Natural killer cell treated with Interleukin-12 subunit alpha and Interleukin-12 subunit beta and Interleukin-15 and Interleukin-18, amount 100 ng/mL, for 72 hours (primary cell): ENCODE results near the gene PABPN1. TPM values are rescaled to one million over a fixed set of nuclear protein-coding genes. Genes with fewer than 3 reads are reported as not detected.

Source experiments
- ATAC-seq, 2 donors: fragments of 150-1000 bp; cut with Tn5 transposase in 1 of 2; sonication (Bioruptor Pico), chemical (Tn5 transposase) in 1 of 2; 2 replicates each; pipeline ENCODE4 v1.10.0; 2021
- DNase-seq: peaks from one replicate; pipeline ENCODE4 v3.0.0; 2022; ENCODE audit warnings: low spot score
- H3K27ac Mint-ChIP-seq, 2 donors: 1 replicate in 1 of 2; 2 replicates in 1 of 2; pipeline ENCODE4 v1.8.0; 2022; ENCODE audit warnings: mixed read lengths in 2 of 2, mild to moderate bottlenecking in 1 of 2, moderate library complexity in 1 of 2
- H3K27me3 Mint-ChIP-seq, 2 donors: 1 replicate in 1 of 2; 2 replicates in 1 of 2; pipeline ENCODE4 v1.8.0; 2022; ENCODE audit warnings: mixed read lengths in 2 of 2
- H3K36me3 Mint-ChIP-seq: one replicate; pipeline ENCODE4 v1.8.0; 2022; ENCODE audit warnings: mixed read lengths
- H3K4me1 Mint-ChIP-seq, 2 donors: 1 replicate in 1 of 2; 2 replicates in 1 of 2; pipeline ENCODE4 v1.8.0; 2022; ENCODE audit warnings: low read depth in 2 of 2, mixed read lengths in 2 of 2, mild to moderate bottlenecking in 1 of 2
- H3K4me3 Mint-ChIP-seq: one replicate; pipeline ENCODE4 v1.8.0; 2022; ENCODE audit warnings: mixed read lengths
- H3K9me3 Mint-ChIP-seq: 2 replicates; pipeline ENCODE4 v1.8.0; 2022; ENCODE audit warnings: mixed read lengths
- total RNA-seq, 2 donors: library from RNA; stranded (reverse); gene quantifications; one replicate each; pipeline ENCODE4 v1.2.3, GENCODE V29; 2022

Gene PABPN1
- total RNA-seq, 2 donors from 2014 or later = 182 to 274 TPM

DNA sequence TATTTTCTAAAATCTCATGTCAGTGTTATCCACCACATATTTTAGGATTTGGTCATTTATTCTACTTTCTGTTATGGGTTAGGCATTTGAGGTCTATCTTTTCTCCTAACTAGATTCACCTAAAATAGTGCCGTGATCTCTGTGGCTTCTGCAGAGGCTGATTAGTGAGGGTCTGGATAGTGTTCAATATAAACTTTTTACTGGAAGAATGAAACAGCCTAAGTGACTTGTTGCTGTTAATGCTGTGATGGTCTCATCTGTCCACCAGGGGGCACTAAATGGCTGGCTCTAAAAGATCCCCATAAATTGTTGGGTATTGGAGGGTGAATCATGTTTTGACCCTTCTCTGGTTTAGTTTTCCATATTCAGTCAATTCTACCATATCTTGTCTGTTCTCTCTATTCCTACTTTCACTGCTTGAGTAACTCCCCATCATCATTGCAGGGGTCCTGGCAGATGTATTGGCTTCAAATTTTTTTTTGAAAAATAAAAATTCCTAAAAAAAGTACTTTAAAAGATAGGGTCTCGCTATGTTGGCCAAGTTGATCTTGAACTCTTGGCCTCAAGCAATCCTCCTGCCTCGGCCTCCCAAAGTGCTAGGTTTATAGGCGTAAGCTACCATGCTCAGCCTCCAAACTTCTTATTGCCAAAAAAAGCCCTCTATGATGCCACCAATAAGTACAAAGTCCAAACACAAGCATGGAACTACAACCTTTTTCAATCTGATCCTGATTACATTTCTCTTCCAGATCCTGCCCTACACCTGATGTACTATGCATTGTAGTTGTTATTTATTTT lies 6.9 kb downstream of the PABPN1 start:
- no peak overlapping the region for H3K4me3 Mint-ChIP-seq
- DNase-seq (peak; percentile 77), ATAC-seq (peak; percentile 60)
- H3K4me1 Mint-ChIP-seq = peaks cover 3 to 4% of the 10 kb centered on the region in 2 donors
- no peak overlapping the region for H3K27ac Mint-ChIP-seq
- H3K36me3 Mint-ChIP-seq = peaks cover 10% of the 10 kb centered on the region
- no peaks in the 10 kb centered on the region for H3K27me3 Mint-ChIP-seq
- H3K9me3 Mint-ChIP-seq = no peaks in the 10 kb centered on the region

DNA sequence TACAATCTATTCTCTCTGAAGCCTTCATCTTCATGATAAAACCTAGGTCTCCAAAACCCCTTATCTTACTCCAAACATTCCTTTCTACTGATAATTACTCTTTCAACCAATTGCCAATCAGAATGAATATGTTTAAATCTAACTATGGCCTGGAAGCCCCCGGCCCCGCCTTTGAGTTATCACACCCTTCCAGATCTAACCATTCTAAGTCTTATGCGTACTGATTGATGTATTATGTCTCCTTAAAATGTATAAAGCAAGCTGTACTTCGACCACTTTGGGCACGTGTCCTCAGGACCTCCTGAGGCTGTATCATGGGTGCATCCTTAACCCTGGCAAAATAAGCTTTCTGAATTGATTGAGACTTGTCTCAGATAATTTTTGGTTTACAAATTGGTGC lies 14.4 kb downstream of the PABPN1 start:
- ATAC-seq (no peak), DNase-seq (no peak)
- Mint-ChIP-seq H3K4me1 (no peaks in the 10 kb centered on the region), H3K36me3 (no peaks in the 10 kb centered on the region), H3K9me3 (no peaks in the 10 kb centered on the region), H3K4me3 (no peak overlapping the region), H3K27me3 (peaks cover 13 to 30% of the 10 kb centered on the region in 2 donors), H3K27ac (no peak overlapping the region)

DNA sequence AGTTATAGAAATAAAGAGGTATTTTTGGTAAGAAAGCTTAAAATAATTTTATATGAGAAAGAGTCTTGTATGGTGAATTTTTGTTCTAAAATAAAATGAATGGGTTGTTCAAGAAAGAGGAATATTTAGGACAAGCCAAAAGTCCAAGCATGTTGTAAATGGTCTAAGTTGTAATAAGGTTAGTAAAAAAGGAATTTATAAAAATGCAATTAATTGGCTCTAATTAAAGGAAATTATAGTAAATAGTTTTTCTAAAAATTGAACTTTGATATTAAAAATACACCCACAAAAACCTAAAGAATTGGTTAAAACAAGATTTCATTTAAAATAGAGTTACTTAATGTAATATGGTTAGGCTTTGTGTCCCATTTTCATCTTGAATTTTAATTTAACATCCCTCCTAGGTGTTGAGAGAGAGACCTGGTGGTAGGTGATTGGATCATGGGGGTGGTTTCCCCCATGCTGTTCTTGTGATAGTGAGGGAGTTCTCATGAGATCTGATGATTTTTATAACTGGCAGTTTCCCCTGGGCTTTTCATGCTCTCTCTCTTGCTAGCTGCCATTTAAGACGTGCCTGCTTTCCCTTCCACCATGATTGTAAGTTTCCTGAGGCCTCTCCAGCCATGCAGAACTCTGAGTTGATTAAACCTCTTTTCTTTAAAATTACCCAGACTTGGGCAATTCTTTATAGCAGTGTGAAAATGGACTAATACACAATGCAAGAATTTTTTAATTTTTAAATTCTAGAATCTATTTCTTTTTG lies 18.4 kb downstream of the PABPN1 start:
- no peaks in the 10 kb centered on the region for H3K4me1 Mint-ChIP-seq
- DNase-seq (no peak), ATAC-seq (no peak)
- H3K4me3 Mint-ChIP-seq = no peak overlapping the region
- no peaks in the 10 kb centered on the region for H3K9me3 Mint-ChIP-seq
- no peaks in the 10 kb centered on the region for H3K36me3 Mint-ChIP-seq
- no peak overlapping the region for H3K27ac Mint-ChIP-seq
- H3K27me3 Mint-ChIP-seq = peaks cover 11 to 44% of the 10 kb centered on the region in 2 donors

DNA sequence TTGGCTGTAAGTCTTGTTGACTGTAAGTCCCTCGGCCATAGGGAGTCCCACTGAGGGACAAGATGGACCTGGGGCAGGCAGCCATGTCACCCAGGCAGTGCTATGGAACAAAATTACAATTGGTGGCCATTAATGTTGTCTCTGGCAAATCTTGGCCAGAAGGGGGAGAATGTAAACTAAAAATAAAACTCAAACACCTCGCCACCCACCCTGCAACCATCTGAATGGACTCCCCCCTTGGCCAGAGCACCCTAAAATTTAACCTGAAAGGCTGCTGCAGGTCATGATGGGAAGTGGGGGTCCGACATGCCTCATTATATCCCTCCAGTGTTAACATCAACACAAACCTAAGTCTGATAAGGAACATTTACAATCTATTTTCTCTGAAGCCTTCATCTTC lies 23.2 kb downstream of the PABPN1 start:
- no peaks in the 10 kb centered on the region for H3K4me1 Mint-ChIP-seq
- no peak for DNase-seq
- no peak overlapping the region for H3K4me3 Mint-ChIP-seq
- no peak overlapping the region for H3K27ac Mint-ChIP-seq
- H3K36me3 Mint-ChIP-seq = no peaks in the 10 kb centered on the region
- H3K9me3 Mint-ChIP-seq = no peaks in the 10 kb centered on the region
- peaks cover 10 to 26% of the 10 kb centered on the region in 2 donors for H3K27me3 Mint-ChIP-seq
- no peak for ATAC-seq

DNA sequence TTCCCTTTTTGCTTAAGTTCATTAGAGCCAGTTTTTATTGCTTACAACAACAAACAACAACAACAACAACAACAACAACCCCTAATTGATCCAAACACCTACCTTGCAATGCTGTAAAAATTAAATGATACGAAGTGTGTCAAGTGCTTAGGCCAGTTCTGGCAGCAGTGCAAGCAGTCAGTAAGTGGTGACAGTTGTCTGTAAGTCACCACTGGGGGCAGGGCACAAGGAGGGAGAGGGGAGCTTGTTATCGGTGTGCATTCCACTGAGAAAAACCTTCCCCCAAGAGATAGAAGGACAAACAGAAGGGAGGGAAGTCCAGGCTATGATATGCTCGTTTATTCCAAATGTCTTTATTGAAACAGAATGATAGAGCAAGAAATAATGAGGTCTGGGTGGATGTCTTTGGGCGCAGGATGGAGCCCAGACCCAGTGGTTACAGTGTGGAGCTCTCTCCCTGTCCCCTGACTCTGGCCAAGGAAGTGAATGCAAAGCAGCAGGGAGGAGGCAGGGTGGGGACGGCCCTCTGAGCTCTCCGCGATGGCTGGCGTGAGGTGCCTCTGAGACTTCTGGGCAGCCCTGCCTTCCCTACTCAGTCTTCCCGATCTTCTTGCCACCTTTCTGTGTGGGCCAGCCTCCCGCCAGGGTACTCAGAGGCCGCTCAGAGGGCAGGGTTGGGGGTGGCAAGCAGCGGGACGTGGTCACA lies 24.9 kb downstream of the PABPN1 start:
- peaks cover 21 to 33% of the 10 kb centered on the region in 2 donors for H3K27me3 Mint-ChIP-seq
- no peak overlapping the region for H3K27ac Mint-ChIP-seq
- no peak overlapping the region for H3K4me3 Mint-ChIP-seq
- ATAC-seq (no peak), DNase-seq (no peak)
- no peaks in the 10 kb centered on the region for H3K9me3 Mint-ChIP-seq
- peaks cover 2 to 3% of the 10 kb centered on the region in 2 donors for H3K4me1 Mint-ChIP-seq
- H3K36me3 Mint-ChIP-seq = peaks cover 7% of the 10 kb centered on the region

DNA sequence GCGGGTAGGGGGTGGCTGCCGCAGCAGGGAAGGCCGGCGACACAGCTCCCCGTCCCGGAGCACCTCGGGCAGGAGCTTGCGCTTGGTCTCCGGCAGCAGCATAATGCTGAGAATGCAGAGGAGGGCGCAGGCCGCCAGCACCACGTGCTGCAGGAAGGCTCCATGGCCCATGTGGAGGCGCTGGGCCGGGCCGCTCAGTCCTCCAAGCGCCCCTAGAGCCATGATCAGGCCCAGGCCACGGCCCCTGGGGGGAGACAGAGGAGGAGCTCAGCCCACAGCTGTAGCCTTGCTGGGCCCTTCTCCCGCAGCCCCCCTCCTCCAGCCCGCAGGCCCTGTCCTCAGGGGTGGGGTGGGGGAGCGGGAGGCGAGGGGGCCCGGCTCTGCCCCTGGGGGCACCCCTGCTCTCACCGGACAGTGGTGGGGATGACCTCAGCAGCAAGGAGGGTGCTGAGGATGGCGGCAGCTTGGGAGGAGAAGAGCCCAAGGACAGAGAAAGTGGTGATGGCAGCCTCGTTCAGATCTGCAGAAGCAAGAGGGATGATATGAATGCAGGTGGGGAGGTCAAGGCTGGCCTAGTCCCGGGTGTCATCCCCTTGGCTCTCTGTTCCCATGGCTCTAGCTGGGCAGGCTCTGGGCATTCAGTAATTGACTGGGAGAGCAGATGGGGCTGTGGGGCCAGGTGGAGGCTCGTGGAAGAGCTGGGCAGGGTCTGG lies 25.6 kb downstream of the PABPN1 start:
- ATAC-seq (peak in 1 of 2 donors; percentile 21), DNase-seq (no peak)
- Mint-ChIP-seq H3K4me3 (no peak overlapping the region), H3K27ac (no peak overlapping the region), H3K9me3 (no peaks in the 10 kb centered on the region), H3K4me1 (peaks cover 4 to 6% of the 10 kb centered on the region in 2 donors), H3K27me3 (peaks cover 23 to 38% of the 10 kb centered on the region in 2 donors), H3K36me3 (peaks cover 10% of the 10 kb centered on the region)

DNA sequence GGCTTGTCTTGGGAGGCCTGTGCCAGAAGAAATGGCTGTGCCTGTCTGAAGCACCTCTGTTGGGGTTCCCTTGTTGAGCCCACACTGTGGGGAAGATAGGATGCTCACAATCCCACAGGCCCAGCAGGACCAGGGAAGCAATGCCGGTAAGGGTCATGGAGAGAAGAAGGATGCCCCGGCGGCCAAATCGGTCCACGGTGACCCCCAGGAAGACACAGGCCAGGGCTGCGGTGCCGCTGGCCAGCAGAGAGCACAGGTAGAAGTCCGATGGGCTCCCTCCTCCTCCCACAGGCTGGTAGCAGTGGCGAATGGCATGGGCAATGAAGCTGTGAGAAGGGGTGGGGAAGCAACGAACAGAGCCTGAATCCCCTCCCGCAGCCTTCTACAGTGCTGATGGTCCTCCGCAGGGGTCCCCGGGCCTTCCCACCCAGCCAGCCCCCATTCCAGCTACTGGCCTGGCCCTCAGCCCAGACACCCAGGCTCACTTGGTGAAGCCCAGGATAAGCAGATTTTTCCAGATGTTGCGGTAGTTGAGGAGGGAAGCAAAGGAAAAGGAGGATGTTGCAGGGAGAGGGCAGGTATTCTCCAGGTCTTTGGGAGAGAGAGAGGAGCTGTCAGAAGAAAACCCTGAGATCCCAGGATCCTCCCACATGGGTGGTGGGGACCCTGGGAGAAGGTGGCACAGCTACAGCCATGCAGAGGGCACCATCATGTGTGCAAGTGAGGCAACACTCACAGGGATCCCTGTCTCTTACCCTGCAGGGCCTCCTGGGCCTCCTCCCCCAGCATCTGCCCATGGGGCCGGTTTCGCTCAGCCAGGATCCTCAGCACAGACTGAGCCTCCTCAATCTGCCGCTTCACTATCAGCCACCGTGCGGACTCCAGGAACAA lies 26.4 kb downstream of the PABPN1 start:
- no peak for ATAC-seq
- H3K27ac Mint-ChIP-seq = no peak overlapping the region

DNA sequence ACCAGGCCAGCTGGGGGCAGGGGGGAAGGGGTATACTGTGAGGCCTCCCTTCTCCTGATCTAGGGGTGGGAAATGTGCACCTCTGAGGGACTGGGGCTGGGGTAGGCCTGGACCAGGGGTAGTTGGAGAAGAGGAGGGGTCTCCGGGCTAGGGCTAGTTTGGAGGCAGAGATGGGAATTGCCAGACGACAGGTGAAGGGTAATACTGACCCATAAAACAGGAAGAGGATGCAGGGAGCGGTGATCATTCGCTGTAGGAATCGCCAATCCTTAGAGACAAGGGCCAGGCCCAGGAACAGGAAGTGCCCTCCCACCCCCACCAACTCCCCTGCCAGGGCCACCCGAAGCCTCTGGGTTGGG lies 27.0 kb downstream of the PABPN1 start:
- no peak for ATAC-seq
- no peak for DNase-seq
- Mint-ChIP-seq H3K9me3 (no peaks in the 10 kb centered on the region), H3K27ac (no peak overlapping the region), H3K4me1 (peaks cover 8 to 12% of the 10 kb centered on the region in 2 donors), H3K4me3 (no peak overlapping the region), H3K27me3 (peaks cover 29 to 37% of the 10 kb centered on the region in 2 donors), H3K36me3 (peaks cover 14% of the 10 kb centered on the region)

More for the DNA sequence above, 26.4 kb downstream of the PABPN1 start:
- no peaks in the 10 kb centered on the region for H3K9me3 Mint-ChIP-seq
- no peak for DNase-seq
- peaks cover 10% of the 10 kb centered on the region for H3K36me3 Mint-ChIP-seq
- H3K4me1 Mint-ChIP-seq = peaks cover 4 to 6% of the 10 kb centered on the region in 2 donors
- H3K4me3 Mint-ChIP-seq = no peak overlapping the region
- H3K27me3 Mint-ChIP-seq = peaks cover 23 to 37% of the 10 kb centered on the region in 2 donors

DNA sequence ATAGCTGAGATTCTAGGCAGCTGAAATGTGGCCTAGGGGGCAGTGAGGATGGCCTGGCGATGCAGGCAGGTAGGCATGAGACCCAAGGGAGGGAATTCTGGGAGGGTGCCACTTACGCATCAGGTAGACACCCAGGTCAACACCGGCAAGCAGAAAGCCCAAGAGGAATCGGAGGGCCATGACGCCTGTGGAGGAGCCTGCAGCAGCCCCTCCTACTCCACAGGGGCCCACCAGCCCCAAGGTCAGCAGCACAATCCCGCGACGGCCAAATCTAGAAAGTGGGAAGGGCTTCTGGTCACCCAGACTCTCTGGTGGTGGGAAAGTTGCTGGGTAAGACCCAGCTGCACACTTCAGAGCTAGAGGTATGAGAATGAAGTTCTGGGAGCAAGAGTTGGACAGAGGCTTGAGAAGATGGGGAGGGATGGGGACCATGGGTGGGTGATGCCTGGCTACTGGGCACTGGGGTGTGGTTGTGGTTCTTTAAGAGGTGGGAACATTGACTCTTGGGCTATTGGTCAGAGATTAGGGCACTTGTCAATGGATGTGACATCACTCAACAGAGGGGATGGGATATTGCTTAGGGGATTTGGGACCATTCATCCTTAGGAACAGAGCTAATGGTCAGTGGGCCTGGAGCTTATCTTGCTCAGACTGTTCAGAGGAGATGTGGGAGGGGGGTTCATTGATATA lies 28.0 kb downstream of the PABPN1 start:
- H3K27ac Mint-ChIP-seq = no peak overlapping the region
- H3K4me1 Mint-ChIP-seq = peaks cover 9 to 13% of the 10 kb centered on the region in 2 donors
- ATAC-seq (no peak), DNase-seq (no peak)
- H3K27me3 Mint-ChIP-seq = peaks cover 39 to 46% of the 10 kb centered on the region in 2 donors
- no peaks in the 10 kb centered on the region for H3K9me3 Mint-ChIP-seq
- no peak overlapping the region for H3K4me3 Mint-ChIP-seq
- H3K36me3 Mint-ChIP-seq = peaks cover 15% of the 10 kb centered on the region

DNA sequence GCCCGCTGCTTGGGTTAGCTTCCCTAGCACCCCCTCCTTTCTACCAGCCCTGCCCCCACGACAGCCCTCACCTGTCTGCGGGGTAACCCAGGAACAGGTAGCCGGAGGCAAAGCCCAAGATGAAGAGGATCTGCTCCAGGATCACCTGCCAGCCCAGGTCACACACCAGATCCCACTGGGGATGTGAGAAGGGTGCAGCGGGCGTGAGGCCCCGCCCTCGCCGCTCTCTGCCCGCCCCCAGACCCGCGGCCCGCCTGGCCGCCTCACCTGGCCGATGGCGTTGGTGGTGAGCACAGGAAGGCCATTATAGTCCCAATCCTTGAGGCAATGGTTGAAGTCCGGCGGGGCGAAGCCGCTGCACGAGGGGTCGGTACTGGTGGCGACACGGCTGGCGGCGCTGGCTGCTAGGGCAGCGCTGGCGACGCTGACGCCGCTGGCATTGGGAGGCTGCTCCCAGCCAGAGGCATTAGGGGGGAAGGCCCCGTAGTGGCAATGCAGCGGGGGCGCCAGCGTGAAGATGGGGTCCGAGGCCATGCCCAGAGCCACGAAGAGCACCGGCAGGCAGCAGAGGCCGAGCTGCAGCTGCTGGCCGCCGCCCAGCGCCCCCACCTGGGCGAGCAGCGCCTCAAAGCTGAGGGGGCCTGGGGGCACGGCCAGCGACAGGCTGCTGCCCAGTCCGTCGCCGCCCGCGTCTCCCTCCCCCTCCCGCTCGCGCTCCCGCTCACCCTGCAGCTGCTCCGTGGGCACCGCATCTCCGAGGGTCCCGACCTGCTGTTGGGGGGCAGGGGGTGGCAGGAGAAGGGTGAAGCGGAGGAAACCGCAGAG lies 30.6 kb downstream of the PABPN1 start:
- no peak overlapping the region for H3K27ac Mint-ChIP-seq
- H3K9me3 Mint-ChIP-seq = no peaks in the 10 kb centered on the region
- peaks cover 15% of the 10 kb centered on the region for H3K36me3 Mint-ChIP-seq
- no peak overlapping the region for H3K4me3 Mint-ChIP-seq
- H3K4me1 Mint-ChIP-seq = peaks cover 9 to 13% of the 10 kb centered on the region in 2 donors
- H3K27me3 Mint-ChIP-seq = peaks cover 42 to 61% of the 10 kb centered on the region in 2 donors
- ATAC-seq (no peak), DNase-seq (no peak)

DNA sequence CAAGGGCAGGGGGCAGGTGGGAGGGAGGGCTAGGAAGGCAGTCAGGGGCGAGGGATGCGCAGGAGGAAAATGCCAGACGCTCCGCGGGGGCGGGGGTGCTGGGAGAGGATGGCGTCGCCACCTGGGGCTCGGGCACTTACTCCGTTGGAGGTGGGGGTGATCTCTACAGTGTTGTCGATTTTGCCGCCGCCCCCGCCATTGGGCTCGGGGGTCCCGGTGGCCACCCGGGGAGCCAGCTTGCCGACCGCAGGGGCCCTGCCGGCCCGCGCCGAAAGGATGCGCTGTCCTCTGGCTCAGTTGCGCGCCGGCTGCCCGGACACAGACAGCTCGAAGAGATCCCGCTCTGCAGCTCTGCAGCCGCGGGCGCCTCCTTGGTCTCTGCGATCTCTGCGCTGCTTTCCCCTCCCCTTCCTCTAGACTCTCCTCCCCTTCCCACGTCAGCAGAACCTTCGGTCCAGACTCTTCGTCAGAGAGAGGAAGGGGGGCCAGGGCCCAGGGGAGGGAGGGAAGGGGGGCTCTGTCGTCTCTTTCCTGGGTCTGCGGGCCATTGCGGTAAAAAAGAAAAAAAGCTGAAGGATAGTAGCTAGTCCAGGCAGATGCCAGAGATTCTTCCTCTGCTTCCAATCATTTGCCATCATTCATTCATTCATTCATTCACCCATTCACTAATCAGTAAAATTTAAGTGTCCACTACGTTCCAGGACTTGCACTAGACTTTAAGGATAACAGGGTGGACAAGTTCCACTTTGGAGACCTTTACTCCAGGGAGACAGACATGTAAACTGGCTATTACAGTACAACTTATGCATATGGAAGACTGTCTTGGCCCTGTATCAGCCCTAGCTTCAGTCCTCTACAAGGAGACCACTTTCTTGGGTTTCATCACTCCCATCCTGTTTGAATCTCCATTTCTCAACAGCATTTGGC lies 31.5 kb downstream of the PABPN1 start, which contains the start of gene SLC22A17:
Gene SLC22A17, minus strand, starts transcription at position 382 of the 927 bp plus-strand sequence.
- H3K27me3 Mint-ChIP-seq = peaks cover 42 to 61% of the 10 kb centered on the region in 2 donors
- H3K9me3 Mint-ChIP-seq = no peaks in the 10 kb centered on the region
- DNase-seq (no peak), ATAC-seq (peak; percentile 58 to 71)
- H3K27ac Mint-ChIP-seq = no peak within 1 kb of the TSS
- peaks cover 9 to 13% of the 10 kb centered on the region in 2 donors for H3K4me1 Mint-ChIP-seq
- H3K36me3 Mint-ChIP-seq = peaks cover 15% of the 10 kb centered on the region
- peak within 1 kb of the TSS; percentile 70 for H3K4me3 Mint-ChIP-seq
